H1 (cell line): Measurements from ENCODE around the gene ADGRG1. TPM values are rescaled to one million over a fixed set of nuclear protein-coding genes. Genes with fewer than 3 reads are reported as not detected.

Experiments
- CTCF ChIA-PET: fragments of 300-600 bp; sonication (Branson Sonifier 250); formaldehyde crosslinking; loops from one replicate; lab custom pipeline; 2021; ENCODE audit not compliant: partially characterized antibody; lab: Charles Lee
- POLR2A ChIA-PET: fragments of 300-600 bp; sonication (Branson Sonifier 250); formaldehyde crosslinking; loops from one replicate; lab custom pipeline; 2021; ENCODE audit warnings: inconsistent platforms; ENCODE audit not compliant: partially characterized antibody; lab: Charles Lee
- DNase-seq, 2 experiments: peaks; one replicate each; pipeline versions ENCODE4 v3.0.0 to v3.0.0-alpha.2; 2010 to 2022; ENCODE audit warnings: low spot score in 2 of 2, low read depth in 1 of 2, mixed read lengths in 1 of 2
- FAIRE-seq: peaks from 2 replicates; lab custom pipeline; 2011; peaks lifted over from hg19 to GRCh38; lab: Jason Lieb, UNC
- H2AFZ ChIP-seq: 2 replicates; pipeline ENCODE4 v1.8.1; 2012; ENCODE audit warnings: low read length, inconsistent platforms
- H2AK5ac ChIP-seq: 2 replicates; pipeline ENCODE4 v1.6.1; 2013; ENCODE audit warnings: low read depth, low read length
- H2BK120ac ChIP-seq: replicated peaks from 2 replicates; pipeline ENCODE3; 2013; ENCODE audit warnings: low read depth, low read length, inconsistent platforms
- H2BK12ac ChIP-seq: 2 replicates; pipeline ENCODE4 v1.6.1; 2013; ENCODE audit warnings: low read depth, low read length
- H2BK15ac ChIP-seq: 2 replicates; pipeline ENCODE4 v1.6.1; 2013; ENCODE audit warnings: low read length
- H2BK20ac ChIP-seq: 2 replicates; pipeline ENCODE4 v1.6.1; 2013; ENCODE audit warnings: low read length
- H2BK5ac ChIP-seq: 2 replicates; pipeline ENCODE4 v1.6.1; 2013; ENCODE audit warnings: low read depth, low read length
- H3K14ac ChIP-seq: 2 replicates; pipeline ENCODE4 v1.6.1; 2013; ENCODE audit warnings: inconsistent platforms; ENCODE audit not compliant: insufficient read length
- H3K18ac ChIP-seq: 2 replicates; pipeline ENCODE4 v1.6.1; 2013; ENCODE audit warnings: low read length; ENCODE audit errors: extremely low read depth
- H3K23ac ChIP-seq: 2 replicates; pipeline ENCODE4 v1.6.1; 2013; ENCODE audit warnings: inconsistent platforms; ENCODE audit not compliant: insufficient read length
- H3K23me2 ChIP-seq: 2 replicates; pipeline ENCODE4 v1.6.1; 2013; ENCODE audit warnings: low read depth, low read length
- H3K27ac ChIP-seq: 2 replicates; pipeline ENCODE4 v1.6.1; 2011; ENCODE audit warnings: low read depth, low read length, inconsistent platforms
- H3K27me3 ChIP-seq, 4 experiments: replicated peaks in 1 of 4; 1 replicate in 1 of 4; 2 replicates in 3 of 4; pipeline versions ENCODE4 v1.6.1 to v1.8.1; 2011 to 2013; ENCODE audit warnings: low read length in 3 of 4, mild to moderate bottlenecking in 3 of 4, inconsistent platforms in 2 of 4, mixed read lengths in 2 of 4, moderate library complexity in 1 of 4; ENCODE audit not compliant: control insufficient read depth in 3 of 4, insufficient read depth in 3 of 4; ENCODE audit errors: extremely low read depth in 1 of 4
- H3K36me3 ChIP-seq, 4 experiments: 2 replicates each; pipeline versions ENCODE4 v1.6.1 to v1.8.1; 2011 to 2013; ENCODE audit warnings: mild to moderate bottlenecking in 4 of 4, low read length in 3 of 4, moderate library complexity in 2 of 4, control low read depth in 1 of 4, inconsistent platforms in 1 of 4; ENCODE audit not compliant: insufficient read depth in 4 of 4, control insufficient read depth in 2 of 4
- H3K4ac ChIP-seq: replicated peaks from 2 replicates; pipeline ENCODE3; 2013; ENCODE audit warnings: low read length, low read depth, mixed read lengths, inconsistent platforms; ENCODE audit not compliant: insufficient read length
- H3K4me1 ChIP-seq, 4 experiments: replicated peaks in 1 of 4; 1 replicate in 1 of 4; 2 replicates in 3 of 4; pipeline versions ENCODE4 v1.6.1 to v1.8.1; 2011 to 2013; ENCODE audit warnings: low read length in 3 of 4, inconsistent platforms in 2 of 4, mixed read lengths in 1 of 4; ENCODE audit not compliant: insufficient read depth in 4 of 4, control insufficient read depth in 3 of 4
- H3K4me2 ChIP-seq, 2 experiments: 2 replicates each; pipeline versions ENCODE4 v1.6.1 to v1.8.1; 2011 to 2013; ENCODE audit warnings: low read depth in 2 of 2, low read length in 2 of 2, control low read depth in 1 of 2, inconsistent platforms in 1 of 2, mild to moderate bottlenecking in 1 of 2; ENCODE audit not compliant: insufficient read depth in 1 of 2
- H3K4me3 ChIP-seq, 4 experiments: fragments of 200-600, 300-600 bp in 1 of 4; sonication (generic), shearing (Covaris generic), sonication (Bioruptor Twin) in 1 of 4; 2 replicates each; pipeline versions ENCODE4 v1.5.1 to v1.8.1; 2011 to 2016; ENCODE audit warnings: low read length in 4 of 4, low read depth in 3 of 4, control low read depth in 2 of 4, inconsistent platforms in 2 of 4, mild to moderate bottlenecking in 2 of 4, mixed read lengths in 1 of 4, moderate library complexity in 1 of 4; ENCODE audit not compliant: insufficient read depth in 2 of 4; ENCODE audit errors: extremely low read depth in 1 of 4
- H3K56ac ChIP-seq: replicated peaks from 2 replicates; pipeline ENCODE3; 2013; ENCODE audit warnings: low read depth, mild to moderate bottlenecking, mixed read lengths, low read length, inconsistent platforms; ENCODE audit not compliant: insufficient read length
- H3K79me1 ChIP-seq: 2 replicates; pipeline ENCODE4 v1.6.1; 2013; ENCODE audit warnings: low read depth, low read length, control low read depth
- H3K79me2 ChIP-seq, 2 experiments: 2 replicates each; pipeline versions ENCODE4 v1.6.1 to v1.8.1; 2012 to 2013; ENCODE audit warnings: low read length in 2 of 2, mild to moderate bottlenecking in 2 of 2, inconsistent platforms in 1 of 2; ENCODE audit not compliant: insufficient read depth in 2 of 2, control insufficient read depth in 1 of 2
- H3K9ac ChIP-seq, 4 experiments: replicated peaks in 1 of 4; 1 replicate in 1 of 4; 2 replicates in 3 of 4; pipeline versions ENCODE4 v1.6.1 to v1.8.1; 2011 to 2013; ENCODE audit warnings: low read depth in 3 of 4, low read length in 3 of 4, control low read depth in 2 of 4, mild to moderate bottlenecking in 2 of 4, moderate library complexity in 2 of 4, inconsistent platforms in 1 of 4; ENCODE audit errors: extremely low read depth in 1 of 4
- H3K9me3 ChIP-seq, 2 experiments: 2 replicates each; pipeline versions ENCODE4 v1.6.1 to v1.8.1; 2012 to 2013; ENCODE audit warnings: mild to moderate bottlenecking in 2 of 2, moderate library complexity in 2 of 2, control low read depth in 1 of 2, inconsistent platforms in 1 of 2, low read depth in 1 of 2, low read length in 1 of 2, mixed read lengths in 1 of 2; ENCODE audit not compliant: insufficient read depth in 2 of 2
- H4K20me1 ChIP-seq, 2 experiments: replicated peaks in 1 of 2; 2 replicates each; pipeline versions ENCODE3 to v1.8.1; 2011 to 2013; ENCODE audit warnings: inconsistent platforms in 2 of 2, low read length in 2 of 2, mild to moderate bottlenecking in 1 of 2; ENCODE audit not compliant: insufficient read depth in 2 of 2, control insufficient read depth in 1 of 2
- H4K5ac ChIP-seq: 2 replicates; pipeline ENCODE4 v1.6.1; 2013; ENCODE audit warnings: low read length, low read depth, mixed read lengths, inconsistent platforms; ENCODE audit not compliant: insufficient read length
- H4K8ac ChIP-seq: 2 replicates; pipeline ENCODE4 v1.8.0; 2013; ENCODE audit warnings: mild to moderate bottlenecking, moderate library complexity, low read length, inconsistent platforms; ENCODE audit not compliant: insufficient read depth; ENCODE audit errors: extremely low read depth
- H4K91ac ChIP-seq: replicated peaks from 2 replicates; pipeline ENCODE3; 2013; ENCODE audit warnings: low read length, mixed read lengths, inconsistent platforms; ENCODE audit not compliant: insufficient read length
- ATF2 ChIP-seq: IDR thresholded peaks from 2 replicates; pipeline ENCODE4 v1.6.1; 2012; ENCODE audit warnings: low read length, inconsistent platforms
- BCL11A ChIP-seq, 2 experiments: IDR thresholded peaks; one replicate each; pipeline ENCODE4 v1.6.1; 2011; ENCODE audit warnings: low read depth in 2 of 2, low read length in 2 of 2, mild to moderate bottlenecking in 2 of 2
- CHD2 ChIP-seq: IDR thresholded peaks from 2 replicates; pipeline ENCODE4 v1.6.1; 2012; ENCODE audit warnings: low read length, improper control_type of control experiment
- CTBP2 ChIP-seq: IDR thresholded peaks from 2 replicates; pipeline ENCODE4 v1.7.0; 2011; ENCODE audit warnings: borderline replicate concordance, mild to moderate bottlenecking, moderate library complexity, mixed read lengths, low read length; ENCODE audit not compliant: insufficient read depth, insufficient read length
- E2F6 ChIP-seq: IDR thresholded peaks from 2 replicates; pipeline ENCODE4 v1.6.1; 2012; ENCODE audit warnings: inconsistent platforms
- EGR1 ChIP-seq: IDR thresholded peaks from 2 replicates; pipeline ENCODE4 v1.6.1; 2011; ENCODE audit warnings: low read depth, low read length, borderline replicate concordance
- KDM4A ChIP-seq: IDR thresholded peaks from one replicate; pipeline ENCODE4 v1.7.1; 2012; ENCODE audit warnings: low read depth, mild to moderate bottlenecking, moderate library complexity, low read length, inconsistent platforms; ENCODE audit not compliant: severe bottlenecking
- MAX ChIP-seq: IDR thresholded peaks from 2 replicates; pipeline ENCODE4 v1.6.1; 2012; ENCODE audit warnings: inconsistent platforms
- RAD21 ChIP-seq, 2 experiments: IDR thresholded peaks in 1 of 2; conservative IDR thresholded peaks in 1 of 2; 2 replicates each; pipeline ENCODE4 v1.6.1; 2011; ENCODE audit warnings: low read depth in 2 of 2, low read length in 2 of 2, improper control_type of control experiment in 1 of 2, inconsistent platforms in 1 of 2, mild to moderate bottlenecking in 1 of 2, moderate library complexity in 1 of 2
- SP1 ChIP-seq: IDR thresholded peaks from 2 replicates; pipeline ENCODE4 v1.6.1; 2011; ENCODE audit warnings: low read depth, low read length
- WGBS, 2 experiments: shearing (Covaris generic) in 1 of 2; methylation state at CpG; one replicate each; pipeline versions ENCODE4 v1.1.6 to v1.1.7; 2013 to 2015; ENCODE audit warnings: low lambda C conversion rate in 2 of 2, mixed read lengths in 2 of 2, inconsistent platforms in 1 of 2, low coverage in 1 of 2, missing lambda C conversion rate in 1 of 2; ENCODE audit not compliant: insufficient replicate concordance in 2 of 2, insufficient coverage in 1 of 2, insufficient read length in 1 of 2; ENCODE audit errors: extremely low coverage in 1 of 2, missing lambda C conversion rate in 1 of 2; 5-methylcytosine and 5-hydroxymethylcytosine counted together
- polyA plus RNA-seq, 7 experiments: library from polyadenylated mRNA; depleted of rRNA in 3 of 7; stranded (reverse) in 5 of 7; unstranded in 2 of 7; fragments of >200 nt in 5 of 7; fragments of 200-250 nt in 2 of 7; gene quantifications; 1 replicate in 5 of 7; 2 replicates in 1 of 7; 4 replicates in 1 of 7; pipeline versions ENCODE4 v1.2.1 to v1.2.3, GENCODE V29; 2011 to 2013; ENCODE audit warnings: missing spikeins in 2 of 7, mixed read lengths in 2 of 7
- total RNA-seq: library from RNA; stranded (reverse); fragmentation: NEBNext Ultra II Directional; extraction: Animal tissue kit (Norgen Biotek cat#: 25700); gene quantifications from 2 replicates; pipeline ENCODE4 v1.2.1, GENCODE V29; 2021

Gene ADGRG1
- total and polyA plus RNA-seq, 2 of the 8 experiments (the other 6 are each of a cell fraction or from before 2014, with no cell fraction given), result 1.3 to 2.6 TPM

GRCh38 chr16:57687363-57687929 is 59.0 kb downstream of the ADGRG1 start:
- H2BK12ac ChIP-seq, result no peak overlapping the region
- CTCF ChIA-PET, result interaction anchor here (0.7 to 1.4 kb wide), 3 partner anchors 38 to 213 kb away, joined by 3 read pairs; no protein-coding TSS in a partner anchor
- no peak overlapping the region for H2BK5ac ChIP-seq
- H3K14ac ChIP-seq, result no peak overlapping the region
- POLR2A ChIA-PET, result no interaction called here
- H3K9me3 ChIP-seq, result no peaks in the 10 kb centered on the region
- no peak overlapping the region for H4K5ac ChIP-seq
- H3K18ac ChIP-seq, result no peak overlapping the region
- no peaks in the 10 kb centered on the region for H4K20me1 ChIP-seq
- no peak overlapping the region for H4K8ac ChIP-seq
- H3K79me2 ChIP-seq, result no peaks in the 10 kb centered on the region
- no peak overlapping the region for H3K4me3 ChIP-seq
- DNase-seq (no peak), FAIRE-seq (no peak)
- H4K91ac ChIP-seq, result no peak overlapping the region
- H3K36me3 ChIP-seq, result no peaks in the 10 kb centered on the region
- no peak overlapping the region for H2AK5ac ChIP-seq
- H2BK20ac ChIP-seq, result no peak overlapping the region
- H3K56ac ChIP-seq, result no peak overlapping the region
- no peak overlapping the region for H3K9ac ChIP-seq
- no peak overlapping the region for H2BK120ac ChIP-seq
- no peaks in the 10 kb centered on the region for H3K23me2 ChIP-seq
- no peak overlapping the region for H3K27ac ChIP-seq
- H3K4me1 ChIP-seq, result peaks cover 0 to 7% (median under 1%) of the 10 kb centered on the region in 4 experiments; a peak in 1 of 7 replicates
- H3K4ac ChIP-seq, result no peak overlapping the region
- no peaks in the 10 kb centered on the region for H3K27me3 ChIP-seq
- no peak overlapping the region for H3K23ac ChIP-seq
- no peak overlapping the region for H2BK15ac ChIP-seq
- H3K4me2 ChIP-seq, result no peak overlapping the region
- H3K79me1 ChIP-seq, result no peaks in the 10 kb centered on the region
- no peak overlapping the region for H2AFZ ChIP-seq
- 91% methylated on average over 3 of the region's 3 CpGs; no CpG with 5 or more reads in 1 of the 2 experiments for WGBS, 2 experiments
- no peak for TF ChIP-seq ATF2
- TF ChIP-seq SP1, result no peak
- no peak for TF ChIP-seq CHD2
- no peak for TF ChIP-seq MAX
- TF ChIP-seq BCL11A (IDR thresholded peaks at IDR 0.05; ENCODE audit: low read depth in 2 of 2, low read length in 2 of 2), result no peak
- TF ChIP-seq EGR1, result no peak
- TF ChIP-seq E2F6, result no peak
- TF ChIP-seq CTBP2, result no peak
- TF ChIP-seq RAD21 (IDR thresholded peaks at IDR 0.05 in 1 of 2, conservative IDR thresholded peaks at IDR 0.05 in 1 of 2; ENCODE audit: low read depth in 2 of 2, low read length in 2 of 2), result no peak
- TF ChIP-seq KDM4A, result no peak
